Measurements from ENCODE around the gene CAMK2N1.

GRCh38 chr1:20472860-20473711 lies 12.9 kb downstream of the CAMK2N1 start:
- TF ChIP-seq CTCF (IDR thresholded peaks at IDR 0.05; ENCODE audit: poor library complexity, severe bottlenecking) (no peak), POLR2AphosphoS5 (IDR thresholded peaks at IDR 0.05) (no peak)
